ENCODE measurements around the gene ANKS3.

ANKS3 gene

DNA sequence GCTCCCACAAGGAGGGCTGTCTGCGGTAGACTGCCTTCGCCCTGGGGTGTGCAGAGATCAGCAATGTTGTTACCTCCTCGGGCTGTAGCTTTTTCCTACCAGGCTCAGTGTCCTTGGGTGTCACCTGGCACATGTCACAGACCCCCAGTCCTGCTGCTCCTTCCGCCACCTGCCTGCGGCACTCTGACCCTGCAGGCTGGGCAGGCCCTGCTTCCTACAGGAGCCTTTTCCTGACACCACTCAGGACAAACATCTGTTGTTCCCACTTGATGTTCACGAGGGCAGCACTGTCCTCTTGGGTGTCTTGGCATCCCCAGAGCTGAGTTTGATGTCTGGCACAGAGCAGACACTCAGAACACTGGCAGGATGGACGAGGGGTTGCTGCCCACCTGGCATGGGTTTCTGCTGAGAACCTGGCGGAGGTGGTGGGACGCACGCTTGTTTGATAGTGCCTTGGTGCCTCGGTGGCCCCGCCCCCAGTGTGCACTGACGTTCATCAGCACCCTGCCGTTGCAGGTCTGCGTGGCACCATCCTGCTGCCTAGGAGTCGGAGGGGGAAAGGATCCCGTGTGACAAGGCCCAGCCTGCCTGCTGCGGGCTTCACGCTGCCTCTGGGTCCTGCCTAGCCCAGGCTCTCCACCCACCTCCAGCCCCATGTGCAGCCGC lies 67.4 kb downstream of the ANKS3 start:
- no peak for DNase-seq (ENCODE audit: low spot score)

DNA sequence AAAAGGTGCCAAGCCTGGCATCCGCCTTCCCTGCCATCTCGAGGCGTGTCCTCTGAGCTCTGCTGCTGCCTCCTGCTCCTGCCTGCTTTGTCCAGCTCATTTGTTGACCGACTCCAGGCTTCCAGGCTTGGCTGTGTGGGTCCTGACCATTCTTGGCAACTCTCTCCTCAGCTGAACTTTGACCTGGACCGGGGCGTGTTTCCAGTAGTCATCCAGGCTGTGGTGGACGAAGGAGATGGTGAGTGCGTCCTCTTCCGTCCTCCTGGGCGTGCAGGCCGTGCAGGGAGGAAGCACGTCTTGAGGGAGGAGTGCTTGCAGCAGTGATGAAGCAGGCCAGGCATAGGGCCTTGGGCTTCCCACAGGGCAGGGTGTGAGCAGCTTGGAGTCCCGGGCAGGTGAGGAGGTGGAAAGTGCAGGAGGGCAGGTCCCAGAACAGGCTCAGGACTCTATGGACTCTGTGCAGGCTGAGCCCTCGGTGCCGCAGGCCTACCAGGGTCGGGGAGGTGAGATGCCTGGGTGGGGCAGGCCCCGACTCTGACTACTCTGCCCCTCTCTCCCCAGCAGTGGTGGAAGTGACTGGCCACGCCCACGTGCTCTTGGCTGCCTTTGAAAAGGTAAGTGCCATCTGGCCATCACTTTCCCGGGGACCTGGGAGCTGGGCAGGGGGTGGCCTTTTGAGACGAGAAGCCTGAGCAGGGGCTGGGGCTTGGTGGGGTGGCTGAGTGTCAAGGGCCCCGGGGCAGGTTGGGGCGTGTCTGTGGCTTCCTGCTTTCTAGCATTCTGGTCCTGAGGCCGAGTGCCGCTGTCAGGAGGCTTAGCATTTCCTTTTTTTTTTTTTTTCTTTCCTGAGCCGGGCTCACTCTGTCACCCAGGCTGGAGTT lies 69.3 kb downstream of the ANKS3 start:
- DNase-seq (ENCODE audit: low spot score), result no peak

- DNase-seq (ENCODE audit: low spot score), result no peak
These were observed 70.2 kb downstream of the ANKS3 start for GRCh38 chr16:4663777-4664465.

- DNase-seq (ENCODE audit: low spot score), result no peak
These were observed 70.7 kb downstream of the ANKS3 start for GRCh38 chr16:4663465-4663776.

GRCh38 chr16:4661661-4662060 lies 72.4 kb downstream of the ANKS3 start:
- DNase-seq (ENCODE audit: low spot score), result no peak

DNA sequence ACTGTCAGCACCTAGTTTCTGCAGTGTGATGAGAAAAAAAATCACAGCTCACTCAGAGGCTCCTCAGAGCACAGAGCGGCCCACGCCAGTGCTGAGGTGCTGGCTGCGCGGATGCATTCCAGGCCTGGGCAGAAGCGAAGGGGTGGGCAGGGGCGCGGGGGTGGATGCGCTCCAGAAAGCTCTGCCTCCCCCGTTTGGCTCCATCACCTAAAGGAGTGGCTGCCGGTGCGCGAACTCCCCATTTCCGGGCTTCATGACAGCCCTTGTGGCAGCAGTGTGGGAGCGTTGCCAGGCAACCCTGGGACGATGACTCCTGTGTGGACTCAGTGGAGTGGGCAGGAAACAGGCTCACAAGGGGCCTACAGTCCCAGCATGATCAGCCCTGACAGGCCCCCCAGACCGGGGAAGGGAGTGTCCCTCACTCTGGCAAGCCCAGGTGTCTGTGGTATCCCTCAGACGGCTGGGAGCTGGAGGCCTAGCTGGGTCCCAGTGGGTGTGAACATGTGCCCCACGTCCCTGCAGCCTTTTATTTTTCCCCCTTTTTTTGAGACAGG lies 73.5 kb downstream of the ANKS3 start:
- DNase-seq (ENCODE audit: low spot score), result peak; percentile 36

GRCh38 chr16:4659363-4660353 lies 74.4 kb downstream of the ANKS3 start:
- DNase-seq (ENCODE audit: low spot score), result no peak

- DNase-seq (ENCODE audit: low spot score), result no peak
These were observed 77.1 kb downstream of the ANKS3 start for GRCh38 chr16:4656695-4657686.

DNA sequence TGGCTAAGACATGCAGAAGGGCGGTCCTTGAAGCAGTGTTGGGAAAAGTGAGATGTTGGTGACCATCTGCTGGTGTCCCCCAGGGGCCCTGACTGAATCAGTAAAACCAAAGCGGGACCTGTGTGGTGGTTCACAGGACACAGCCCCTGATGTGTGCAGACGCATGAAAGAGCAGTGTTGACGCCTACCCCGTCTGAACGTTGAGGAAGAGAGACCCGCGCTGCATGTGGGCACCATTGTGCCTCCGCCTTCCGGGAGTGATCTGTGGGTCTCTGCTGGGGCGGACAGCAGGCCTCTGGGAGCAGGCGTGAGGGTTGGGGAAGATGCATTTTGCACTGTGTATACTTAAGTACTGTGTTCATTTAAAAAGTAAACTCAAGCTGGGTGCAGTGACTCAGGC lies 77.8 kb downstream of the ANKS3 start:
- no peak for DNase-seq (ENCODE audit: low spot score)

GRCh38 chr16:4655801-4656200 lies 78.3 kb downstream of the ANKS3 start:
- DNase-seq (ENCODE audit: low spot score), result no peak

DNA sequence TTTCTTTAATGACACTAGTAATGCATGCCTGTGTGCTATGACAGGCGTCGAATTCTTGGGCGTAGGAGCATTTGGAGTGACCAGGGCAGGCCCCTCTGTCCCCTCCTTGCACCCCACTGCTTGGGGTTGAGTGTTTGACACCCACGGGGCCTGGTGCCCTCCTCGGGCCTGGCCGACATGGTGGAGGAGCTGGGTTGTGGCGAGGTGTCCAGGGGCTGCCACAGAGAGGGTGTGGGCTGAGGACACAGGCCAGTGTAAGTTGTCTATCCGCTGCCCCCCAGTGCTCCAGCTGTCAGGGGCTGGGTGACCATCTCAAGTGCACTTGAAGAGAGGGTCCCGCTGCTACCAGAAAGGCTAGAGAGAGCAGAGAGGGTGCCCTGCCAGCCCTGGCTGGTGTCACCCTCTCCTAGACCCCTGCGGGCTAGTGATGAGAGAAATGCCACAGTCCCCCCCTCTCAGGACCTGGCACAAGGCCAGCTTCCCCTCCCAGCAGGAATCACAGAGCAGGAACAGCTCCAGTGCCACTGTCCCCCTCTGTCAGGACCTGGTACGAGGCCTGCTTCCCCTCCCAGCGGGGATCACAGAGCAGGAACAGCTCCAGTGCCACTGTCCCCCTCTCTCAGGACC lies 79.0 kb downstream of the ANKS3 start:
- DNase-seq (ENCODE audit: low spot score), result no peak

DNA sequence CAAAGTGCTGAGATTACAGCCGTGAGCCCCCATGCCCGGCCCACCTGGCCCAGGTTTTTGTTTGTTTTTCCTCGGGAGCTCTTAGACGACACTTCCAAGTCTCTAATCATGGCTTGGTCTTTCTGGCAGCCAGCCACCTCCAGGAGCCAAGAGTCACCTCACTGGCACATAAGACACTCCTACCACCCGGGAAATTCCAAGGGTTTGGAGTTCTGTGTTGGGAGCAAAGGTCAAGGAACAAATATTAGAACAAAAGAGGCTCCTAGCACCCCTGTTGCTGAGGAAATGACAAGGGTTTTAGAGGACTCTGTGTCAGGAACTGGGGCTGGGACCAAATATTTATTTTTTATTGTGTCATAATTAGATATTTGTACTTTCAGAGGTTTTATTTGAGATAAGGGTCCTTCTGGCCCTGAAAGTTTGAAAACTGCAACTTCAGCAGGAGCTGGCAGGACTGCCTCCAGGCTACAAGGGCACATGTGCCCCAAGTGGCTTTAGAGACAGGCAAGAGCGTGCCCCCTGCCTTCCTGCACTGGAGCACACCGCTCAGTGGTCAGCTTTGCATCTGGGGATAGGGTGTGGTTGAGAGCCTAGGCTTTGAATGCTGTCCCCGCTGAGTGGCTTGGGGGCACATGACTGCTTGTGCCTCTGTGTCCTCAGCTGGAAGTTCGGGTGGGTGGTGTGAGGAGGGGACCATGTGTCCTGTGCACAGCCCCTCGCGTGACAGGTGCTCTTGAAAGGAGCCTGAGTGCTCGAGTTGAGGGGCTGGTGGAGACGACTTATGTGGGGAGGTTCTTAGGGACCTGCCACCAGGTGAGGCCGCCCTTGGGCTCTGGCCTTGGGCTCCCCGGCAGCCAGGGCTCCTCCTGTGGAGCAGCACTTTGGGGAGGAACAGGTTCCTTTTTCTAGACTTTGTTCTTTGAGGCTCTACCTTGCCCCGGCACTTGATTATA lies 79.8 kb downstream of the ANKS3 start:
- no peak for DNase-seq (ENCODE audit: low spot score)

GRCh38 chr16:4652561-4652960 lies 81.5 kb downstream of the ANKS3 start:
- no peak for DNase-seq (ENCODE audit: low spot score)

- DNase-seq (ENCODE audit: low spot score), result no peak
These were observed 82.2 kb downstream of the ANKS3 start for GRCh38 chr16:4651827-4652226.

GRCh38 chr16:4650443-4651074 lies 83.5 kb downstream of the ANKS3 start:
- DNase-seq (ENCODE audit: low spot score), result peak; percentile 86

DNA sequence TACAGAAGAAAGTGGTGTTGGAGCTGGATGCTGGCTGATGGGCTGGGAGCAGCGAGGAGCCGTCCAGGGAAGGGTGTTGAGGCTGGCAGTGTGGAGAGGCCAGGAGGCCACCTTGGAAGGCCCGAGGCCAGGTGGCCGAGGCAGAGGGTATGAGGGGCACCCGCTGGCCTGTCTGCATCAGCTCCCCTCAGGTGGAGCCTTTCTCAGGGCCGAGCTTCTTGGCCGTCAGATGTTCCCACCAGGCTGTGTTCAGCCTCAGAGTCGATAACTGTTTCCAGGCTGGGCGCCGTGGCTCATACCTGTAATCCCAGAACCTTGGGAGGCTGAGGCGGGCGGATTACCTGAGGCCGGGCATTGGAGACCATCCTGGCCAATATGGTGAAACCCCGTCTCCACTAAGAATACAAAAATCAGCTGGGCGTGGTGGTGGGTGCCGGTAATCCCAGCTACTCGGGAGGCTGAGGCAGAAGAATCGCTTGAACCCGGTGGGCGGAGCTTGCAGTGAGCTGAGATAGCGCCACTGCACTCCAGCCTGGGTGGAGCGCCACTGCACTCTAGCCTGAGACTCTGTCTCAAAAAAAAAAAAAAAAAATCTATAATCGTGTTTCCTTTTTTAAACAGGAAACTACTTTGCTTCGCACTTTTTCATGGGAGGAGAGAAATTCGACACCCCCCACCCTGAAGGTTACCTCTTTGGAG lies 84.2 kb downstream of the ANKS3 start:
- DNase-seq (ENCODE audit: low spot score), result no peak

- DNase-seq (ENCODE audit: low spot score), result no peak
These were observed 85.2 kb downstream of the ANKS3 start for GRCh38 chr16:4648917-4649316.

DNA sequence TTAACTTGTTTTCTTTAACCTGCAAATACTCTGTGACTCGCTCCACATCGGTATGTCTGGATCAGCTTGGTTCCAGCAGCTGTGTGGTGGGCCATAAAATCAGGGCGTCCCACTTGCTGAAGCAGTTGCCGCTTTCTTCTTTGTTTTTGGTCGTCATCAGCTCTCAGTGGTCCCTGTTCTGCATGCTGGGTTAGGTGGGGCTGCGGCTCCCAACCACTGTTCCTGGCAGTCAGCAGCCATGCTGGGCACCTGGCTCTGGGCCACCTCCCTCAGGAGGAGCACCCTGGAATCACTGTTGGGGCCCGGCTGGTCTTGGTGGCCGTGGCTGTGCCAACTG lies 86.5 kb downstream of the ANKS3 start:
- no peak for DNase-seq (ENCODE audit: low spot score)
